Stomach (tissue), 4 donors: ENCODE results near the gene NYNRIN.

Experiments used
- CTCF ChIP-seq, 7 experiments: fragments of 450-650 bp in 4 of 7; fragments of 200-600 bp in 3 of 7; sonication (generic) in 3 of 7; IDR thresholded peaks; one replicate each; pipeline ENCODE4 v1.5.1; 2016 to 2019; ENCODE audit warnings: antibody characterized with exemption in 7 of 7, control low read depth in 2 of 7, mild to moderate bottlenecking in 1 of 7
- EP300 ChIP-seq: sonication (generic); formaldehyde crosslinking; IDR thresholded peaks from one replicate; pipeline ENCODE4 v1.6.1; 2017; ENCODE audit warnings: antibody characterized with exemption
- POLR2A ChIP-seq, 4 donors: fragments of 450-650 bp; IDR thresholded peaks; one replicate each; pipeline ENCODE4 v1.6.1; 2016; ENCODE audit warnings: antibody characterized with exemption in 4 of 4, control low read depth in 2 of 4, mild to moderate bottlenecking in 1 of 4, moderate library complexity in 1 of 4
- POLR2AphosphoS5 ChIP-seq, 3 donors: sonication (generic); formaldehyde crosslinking; IDR thresholded peaks; one replicate each; pipeline ENCODE4 v1.6.1; 2016; ENCODE audit warnings: antibody characterized with exemption in 3 of 3

- TF ChIP-seq CTCF (IDR thresholded peaks at IDR 0.05) = no peak
- TF ChIP-seq EP300 = no peak
- no peak for TF ChIP-seq POLR2A (IDR thresholded peaks at IDR 0.05)
- no peak for TF ChIP-seq POLR2AphosphoS5 (IDR thresholded peaks at IDR 0.05)
Observed at GRCh38 chr14:24363401-24363800, 35.4 kb upstream of the NYNRIN start.
